Colonic mucosa (tissue), 4 donors: Measurements from ENCODE around the gene BACE1-AS. TPM values are rescaled to one million over a fixed set of nuclear protein-coding genes. Genes with fewer than 3 reads are reported as not detected.
A peak's percentile ranks its signal among the peaks of the same experiment; 100 is the strongest.

Source experiments
- DNase-seq: peaks from one replicate; pipeline ENCODE4 v3.0.0-alpha.2; 2020
- H3K27ac ChIP-seq: fragments of 200-600 bp; one replicate; pipeline ENCODE4 v1.8.0; 2021
- H3K27me3 ChIP-seq: fragments of 200-600 bp; one replicate; pipeline ENCODE4 v1.8.0; 2021
- H3K36me3 ChIP-seq: fragments of 200-600 bp; one replicate; pipeline ENCODE4 v1.8.0; 2021
- H3K4me1 ChIP-seq: fragments of 200-600 bp; one replicate; pipeline ENCODE4 v1.8.0; 2021; ENCODE audit warnings: mild to moderate bottlenecking
- H3K4me3 ChIP-seq: fragments of 200-600 bp; one replicate; pipeline ENCODE4 v1.8.0; 2021
- H3K9ac ChIP-seq, 2 donors: one replicate each; pipeline ENCODE4 v1.7.0; 2013; ENCODE audit warnings: control low read depth in 2 of 2, low read depth in 2 of 2, low read length in 2 of 2
- H3K9me3 ChIP-seq: fragments of 200-600 bp; one replicate; pipeline ENCODE4 v1.8.0; 2021
- CTCF ChIP-seq: fragments of 200-600 bp; IDR thresholded peaks from one replicate; pipeline ENCODE4 v1.8.0; 2022; ENCODE audit warnings: antibody characterized with exemption, mild to moderate bottlenecking
- intact Hi-C: fragments of 100-400 bp; cut with DNase I; formaldehyde crosslinking; loops from one replicate; pipeline ENCODE4 v1.14.1; 2022
- total RNA-seq, 2 donors: library from RNA; stranded (reverse); fragmentation: NEBNext Ultra II Directional in 1 of 2; extraction: Animal tissue kit (Norgen Biotek cat#: 25700) in 1 of 2; gene quantifications; one replicate each; pipeline ENCODE4 v1.2.1, GENCODE V29; 2021
- donor health status: healthy.
- donor health status: DM: no; HTN: no; CAD: no.
- donor health status: DM: no; HTN: no; CAD: no.

BACE1-AS gene
- total RNA-seq, 2 donors from 2014 or later = 5.1 to 5.9 TPM

- Histone ChIP-seq H3K27ac (peak within 1 kb of the TSS; percentile 85), H3K4me1 (peaks cover 5% of the 10 kb centered on the region), H3K36me3 (no peaks in the 10 kb centered on the region), H3K4me3 (peak within 1 kb of the TSS; percentile 75), H3K27me3 (no peaks in the 10 kb centered on the region), H3K9ac (peak within 1 kb of the TSS; percentile 70 to 81), H3K9me3 (no peaks in the 10 kb centered on the region)
- intact Hi-C loops = loop anchor here (5.0 kb wide), 1 partner anchor 95 kb away; the partner anchor contains the start of genes PCSK7 and RNF214
- TF ChIP-seq CTCF = no peak
- peak; percentile 97 for DNase-seq
These were observed 36.6 kb downstream of the BACE1-AS start, which contains the start of gene CEP164 for GRCh38 chr11:117327567-117328374. TSS of gene CEP164 (plus strand) at chr11:117327854. CDS start at chr11:117338587, 10,733 bp downstream.

- peak overlapping the region; percentile 85 for H3K27ac ChIP-seq
- TF ChIP-seq CTCF = no peak
- peaks cover 5% of the 10 kb centered on the region for H3K4me1 ChIP-seq
- peak overlapping the region; percentile 75 for H3K4me3 ChIP-seq
- peak; percentile 47 for DNase-seq
- no peaks in the 10 kb centered on the region for H3K27me3 ChIP-seq
- peak overlapping the region; percentile 70 to 81 for H3K9ac ChIP-seq
- H3K36me3 ChIP-seq = no peaks in the 10 kb centered on the region
- H3K9me3 ChIP-seq = no peaks in the 10 kb centered on the region
- intact Hi-C loops = loop anchor here (5.0 kb wide), 1 partner anchor 96 kb away; the partner anchor contains the start of genes PCSK7 and RNF214
These were observed 37.3 kb downstream of the BACE1-AS start for GRCh38 chr11:117328375-117329010.

GRCh38 chr11:117332843-117333242, 41.7 kb downstream of the BACE1-AS start:
- no peaks in the 10 kb centered on the region for H3K36me3 ChIP-seq
- no peaks in the 10 kb centered on the region for H3K27me3 ChIP-seq
- H3K27ac ChIP-seq = no peak overlapping the region
- peaks cover 5% of the 10 kb centered on the region for H3K4me1 ChIP-seq
- H3K4me3 ChIP-seq = no peak overlapping the region
- TF ChIP-seq CTCF = no peak
- no peaks in the 10 kb centered on the region for H3K9me3 ChIP-seq
- intact Hi-C loops = no loop called here
- no peak for DNase-seq
- no peak overlapping the region for H3K9ac ChIP-seq

- peaks cover 3% of the 10 kb centered on the region for H3K4me1 ChIP-seq
- H3K27me3 ChIP-seq = no peaks in the 10 kb centered on the region
- H3K36me3 ChIP-seq = no peaks in the 10 kb centered on the region
- no peak overlapping the region for H3K9ac ChIP-seq
- intact Hi-C loops = no loop called here
- no peak overlapping the region for H3K4me3 ChIP-seq
- DNase-seq = no peak
- H3K27ac ChIP-seq = no peak overlapping the region
- no peak for TF ChIP-seq CTCF
- no peaks in the 10 kb centered on the region for H3K9me3 ChIP-seq
These were observed 42.8 kb downstream of the BACE1-AS start for GRCh38 chr11:117333917-117334316.

- Histone ChIP-seq H3K27ac (no peak overlapping the region), H3K36me3 (no peaks in the 10 kb centered on the region), H3K9ac (no peak overlapping the region), H3K27me3 (no peaks in the 10 kb centered on the region), H3K4me3 (no peak overlapping the region), H3K4me1 (no peaks in the 10 kb centered on the region), H3K9me3 (no peaks in the 10 kb centered on the region)
- intact Hi-C loops = no loop called here
- no peak for DNase-seq
- no peak for TF ChIP-seq CTCF
These were observed 43.8 kb downstream of the BACE1-AS start for GRCh38 chr11:117334896-117335295.
